SK-N-SH (cell line): ENCODE results near the gene ZNF628. TPM values are rescaled to one million over a fixed set of nuclear protein-coding genes. Genes with fewer than 3 reads are reported as not detected.
A peak's percentile ranks its signal among the peaks of the same experiment; 100 is the strongest.

Experiments
- CTCF ChIA-PET: fragments of 300-600, 350-600 bp; formaldehyde crosslinking; extraction: SDS; loops from one replicate; lab custom pipeline; 2021; lab: Yijun Ruan, JAX
- POLR2A ChIA-PET: fragments of 350-600 bp; sonication (Branson Sonifier 250); formaldehyde crosslinking; extraction: SDS; loops from one replicate; lab custom pipeline; 2020; ENCODE audit warnings: antibody characterized with exemption, inconsistent platforms; lab: Yijun Ruan, JAX
- DNase-seq: peaks from one replicate; pipeline ENCODE4 v3.0.0; 2012
- H2AFZ ChIP-seq: fragments of 200-600 bp; sonication (generic); 2 replicates; pipeline ENCODE4 v1.8.1; 2016; ENCODE audit warnings: antibody characterized with exemption, mild to moderate bottlenecking, low read depth
- H3F3A ChIP-seq: fragments of 200-600 bp; sonication (generic); replicated peaks from 2 replicates; pipeline ENCODE3; 2016; ENCODE audit warnings: antibody characterized with exemption, mild to moderate bottlenecking; ENCODE audit not compliant: insufficient read depth
- H3K27ac ChIP-seq, 2 experiments: fragments of 200-500 bp in 1 of 2; fragments of 200-600 bp in 1 of 2; sonication (Bioruptor generic) in 1 of 2; sonication (generic), shearing (Covaris generic) in 1 of 2; 2 replicates each; pipeline versions ENCODE4 v1.5.1 to v1.6.1; 2014 to 2016; ENCODE audit warnings: low read depth in 2 of 2, inconsistent platforms in 1 of 2, low read length in 1 of 2, mild to moderate bottlenecking in 1 of 2, mixed read lengths in 1 of 2
- H3K27me3 ChIP-seq: fragments of 200-600 bp; sonication (generic), shearing (Covaris generic); 2 replicates; pipeline ENCODE4 v1.6.1; 2016; ENCODE audit warnings: mixed run types; ENCODE audit not compliant: insufficient read depth
- H3K36me3 ChIP-seq, 2 experiments: fragments of 200-500 bp in 1 of 2; fragments of 200-600 bp in 1 of 2; sonication (Bioruptor generic) in 1 of 2; sonication (generic) in 1 of 2; replicated peaks in 1 of 2; 2 replicates each; pipeline versions ENCODE3 to v1.5.1; 2014 to 2016; ENCODE audit warnings: low read length in 1 of 2, mild to moderate bottlenecking in 1 of 2; ENCODE audit not compliant: insufficient read depth in 2 of 2, control insufficient read depth in 1 of 2
- H3K4me1 ChIP-seq, 2 experiments: fragments of 200-500 bp in 1 of 2; fragments of 200-600 bp in 1 of 2; sonication (Bioruptor generic) in 1 of 2; sonication (generic), shearing (Covaris generic) in 1 of 2; 2 replicates each; pipeline versions ENCODE4 v1.5.1 to v1.6.1; 2014 to 2016; ENCODE audit warnings: low read depth in 1 of 2, low read length in 1 of 2, mixed run types in 1 of 2; ENCODE audit not compliant: insufficient read depth in 2 of 2, control insufficient read depth in 1 of 2
- H3K4me2 ChIP-seq: fragments of 200-600 bp; sonication (generic), shearing (Covaris generic); 2 replicates; pipeline ENCODE4 v1.6.1; 2017; ENCODE audit warnings: mixed run types
- H3K4me3 ChIP-seq, 2 experiments: fragments of 200-500 bp in 1 of 2; fragments of 200-600 bp in 1 of 2; sonication (Bioruptor generic) in 1 of 2; sonication (generic), shearing (Covaris generic) in 1 of 2; 2 replicates each; pipeline versions ENCODE4 v1.5.1 to v1.8.1; 2014 to 2016; ENCODE audit warnings: low read depth in 2 of 2, inconsistent platforms in 1 of 2, low read length in 1 of 2, mild to moderate bottlenecking in 1 of 2, mixed read lengths in 1 of 2, moderate library complexity in 1 of 2
- H3K79me2 ChIP-seq: fragments of 200-600 bp; sonication (generic); 2 replicates; pipeline ENCODE4 v1.8.1; 2017; ENCODE audit warnings: mild to moderate bottlenecking; ENCODE audit not compliant: insufficient read depth
- H3K9ac ChIP-seq: fragments of 200-600 bp; sonication (generic); 2 replicates; pipeline ENCODE4 v1.6.1; 2017; ENCODE audit warnings: mixed run types
- H3K9me2 ChIP-seq: fragments of 200-600 bp; sonication (generic); 2 replicates; pipeline ENCODE4 v1.6.1; 2017; ENCODE audit warnings: mixed run types
- H3K9me3 ChIP-seq: fragments of 200-600 bp; sonication (generic); 2 replicates; pipeline ENCODE4 v1.6.1; 2017; ENCODE audit warnings: mixed run types, mild to moderate bottlenecking, moderate library complexity
- H4K20me1 ChIP-seq: fragments of 200-600 bp; sonication (generic); 2 replicates; pipeline ENCODE4 v1.6.1; 2017; ENCODE audit warnings: mild to moderate bottlenecking, mixed run types; ENCODE audit not compliant: insufficient read depth
- CTCF ChIP-seq: fragments of 200-600 bp; sonication (generic); IDR thresholded peaks from 2 replicates; pipeline ENCODE4 v1.6.1; 2017; ENCODE audit warnings: antibody characterized with exemption, mild to moderate bottlenecking, moderate library complexity
- EP300 ChIP-seq, 2 experiments: IDR thresholded peaks; 2 replicates each; pipeline versions ENCODE4 v1.4.0 to v1.6.1; 2012; ENCODE audit warnings: borderline replicate concordance in 1 of 2, low read depth in 1 of 2, low read length in 1 of 2
- EZH2phosphoT487 ChIP-seq: fragments of 200-600 bp; sonication (generic); IDR thresholded peaks from 2 replicates; pipeline ENCODE4 v1.6.1; 2017; ENCODE audit warnings: low read depth, mixed run types, mild to moderate bottlenecking, antibody characterized with exemption, moderate library complexity, borderline replicate concordance
- FOXJ3 ChIP-seq: sonication (generic); formaldehyde crosslinking; IDR thresholded peaks from 2 replicates; pipeline ENCODE4 v1.5.1; 2020; ENCODE audit warnings: mild to moderate bottlenecking, missing genetic modification reagents
- GATA2 ChIP-seq: sonication (generic); formaldehyde crosslinking; IDR thresholded peaks from 2 replicates; pipeline ENCODE4 v1.5.0; 2020; ENCODE audit warnings: mild to moderate bottlenecking, missing genetic modification reagents
- IRF3 ChIP-seq: fragments of 150-350 bp; IDR thresholded peaks from 2 replicates; pipeline ENCODE4 v1.6.1; 2016; ENCODE audit warnings: mild to moderate bottlenecking, low read depth, low read length
- MAX ChIP-seq: IDR thresholded peaks from 2 replicates; pipeline ENCODE4 v1.4.0; 2012; ENCODE audit warnings: low read depth
- NRF1 ChIP-seq: IDR thresholded peaks from 2 replicates; pipeline ENCODE4 v1.6.1; 2012; ENCODE audit warnings: low read depth, mild to moderate bottlenecking, low read length
- PBX3 ChIP-seq: IDR thresholded peaks from 2 replicates; pipeline ENCODE4; 2012
- REST ChIP-seq: IDR thresholded peaks from 2 replicates; pipeline ENCODE4 v1.6.1; 2012; ENCODE audit warnings: mild to moderate bottlenecking, low read depth, low read length, moderate library complexity
- RFX5 ChIP-seq: IDR thresholded peaks from 2 replicates; pipeline ENCODE4 v1.6.1; 2012; ENCODE audit warnings: mild to moderate bottlenecking, improper control_type of control experiment, low read length
- RXRA ChIP-seq: IDR thresholded peaks from 2 replicates; pipeline ENCODE4 v1.4.0; 2012; ENCODE audit warnings: low read depth, mild to moderate bottlenecking, borderline replicate concordance
- TAF1 ChIP-seq: IDR thresholded peaks from 2 replicates; pipeline ENCODE4 v1.6.1; 2012; ENCODE audit warnings: low read depth, mild to moderate bottlenecking, low read length, moderate library complexity, borderline replicate concordance
- TCF12 ChIP-seq: IDR thresholded peaks from 2 replicates; pipeline ENCODE4 v1.4.0; 2012
- USF1 ChIP-seq: IDR thresholded peaks from 2 replicates; pipeline ENCODE4 v1.4.0; 2012; ENCODE audit warnings: low read depth, borderline replicate concordance
- USF2 ChIP-seq: fragments of 150-350 bp; IDR thresholded peaks from 2 replicates; pipeline ENCODE4 v1.6.1; 2017; ENCODE audit warnings: antibody characterized with exemption, low read length, low read depth, borderline replicate concordance
- ZBTB33 ChIP-seq: IDR thresholded peaks from 2 replicates; pipeline ENCODE4 v1.4.0; 2012; ENCODE audit warnings: low read depth, borderline replicate concordance
- WGBS: methylation state at CpG from one replicate; pipeline ENCODE4 v1.1.6; 2017; ENCODE audit warnings: low lambda C conversion rate; 5-methylcytosine and 5-hydroxymethylcytosine counted together
- polyA plus RNA-seq, 3 experiments: library from polyadenylated mRNA; depleted of rRNA; stranded (reverse); fragments of >200 nt; gene quantifications; 2 replicates each; pipeline ENCODE4 v1.2.3, GENCODE V29; 2012

Gene ZNF628
- polyA plus RNA-seq, 1 of the 3 experiments (the other 2 are of a cell fraction): 1.6 TPM

GRCh38 chr19:55442372-55442961 is 34.0 kb upstream of the ZNF628 start:
- TF ChIP-seq FOXJ3 (CRISPR knock-in tag) (no peak), USF1 (no peak), EZH2phosphoT487 (no peak), CTCF (no peak), TCF12 (no peak), EP300 (IDR thresholded peaks at IDR 0.05; ENCODE audit: borderline replicate concordance in 1 of 2, low read depth in 1 of 2, low read length in 1 of 2) (no peak), RFX5 (no peak), TAF1 (no peak), MAX (no peak), RXRA (no peak), ZBTB33 (no peak), USF2 (no peak), NRF1 (no peak), REST (no peak), IRF3 (no peak), PBX3 (no peak), GATA2 (CRISPR knock-in tag) (no peak)
- Histone ChIP-seq H3K9me3 (no peaks in the 10 kb centered on the region), H3K4me3 (no peak overlapping the region), H3K9ac (no peak overlapping the region), H3K4me2 (no peak overlapping the region), H3K27ac (no peak overlapping the region), H3K27me3 (peaks cover 59% of the 10 kb centered on the region), H3K9me2 (no peaks in the 10 kb centered on the region), H3K79me2 (no peaks in the 10 kb centered on the region), H3K4me1 (peaks cover 0 to 6% of the 10 kb centered on the region in 2 experiments; a peak in 1 of 4 replicates), H3K36me3 (no peaks in the 10 kb centered on the region), H4K20me1 (peaks cover 5% of the 10 kb centered on the region; the same call in 1 of the 2 replicates), H2AFZ (no peak overlapping the region), H3F3A (peaks cover 8% of the 10 kb centered on the region)
- DNase-seq: peak; percentile 59
- WGBS: under 1% methylated on average over 15 of the region's 72 CpGs
- POLR2A ChIA-PET: no interaction called here
- CTCF ChIA-PET: interaction anchor here (1.0 to 2.8 kb wide), 5 partner anchors 24 to 302 kb away, joined by 4 to 13 read pairs (median 6); no protein-coding TSS in a partner anchor
